Trophoblast cell (in vitro differentiated cells and primary cell): ENCODE results near the gene TMEM60.

Source experiments
- DNase-seq, 2 donors: peaks; one replicate each; pipeline ENCODE4 v3.0.0-alpha.2; 2016
- H2AFZ ChIP-seq: 2 replicates; pipeline ENCODE4 v1.6.1; 2013; ENCODE audit warnings: low read length, moderate library complexity, mild to moderate bottlenecking; ENCODE audit not compliant: insufficient read depth, poor library complexity
- H2AK5ac ChIP-seq: 2 replicates; pipeline ENCODE4 v1.6.1; 2013; ENCODE audit warnings: mild to moderate bottlenecking, low read length
- H2BK120ac ChIP-seq: 2 replicates; pipeline ENCODE4 v1.6.1; 2013; ENCODE audit warnings: low read length, mild to moderate bottlenecking, moderate library complexity; ENCODE audit not compliant: insufficient read depth, poor library complexity
- H2BK12ac ChIP-seq: 2 replicates; pipeline ENCODE4 v1.6.1; 2013; ENCODE audit warnings: mild to moderate bottlenecking, low read length, moderate library complexity
- H2BK5ac ChIP-seq: 2 replicates; pipeline ENCODE4 v1.6.1; 2013; ENCODE audit warnings: low read length, low read depth, moderate library complexity, mild to moderate bottlenecking; ENCODE audit not compliant: poor library complexity
- H3K14ac ChIP-seq: 2 replicates; pipeline ENCODE4 v1.6.1; 2013; ENCODE audit warnings: mild to moderate bottlenecking, low read length
- H3K18ac ChIP-seq: 2 replicates; pipeline ENCODE4 v1.6.1; 2013; ENCODE audit warnings: mild to moderate bottlenecking, low read length
- H3K23ac ChIP-seq: 2 replicates; pipeline ENCODE4 v1.6.1; 2013; ENCODE audit warnings: low read length
- H3K27ac ChIP-seq: 2 replicates; pipeline ENCODE4 v1.5.1; 2013; ENCODE audit warnings: low read depth, mild to moderate bottlenecking, inconsistent platforms, low read length, moderate library complexity
- H3K27me3 ChIP-seq: 2 replicates; pipeline ENCODE4 v1.6.1; 2013; ENCODE audit warnings: inconsistent platforms, mild to moderate bottlenecking, low read length, moderate library complexity; ENCODE audit not compliant: insufficient read depth
- H3K36me3 ChIP-seq, 2 experiments: 1 replicate in 1 of 2; 2 replicates in 1 of 2; pipeline ENCODE4 v1.6.1; 2013; ENCODE audit warnings: low read length in 2 of 2, mild to moderate bottlenecking in 2 of 2, moderate library complexity in 1 of 2; ENCODE audit not compliant: insufficient read depth in 2 of 2, control insufficient read depth in 1 of 2
- H3K4ac ChIP-seq: 2 replicates; pipeline ENCODE4 v1.6.1; 2013; ENCODE audit warnings: low read depth, mild to moderate bottlenecking, low read length, moderate library complexity
- H3K4me1 ChIP-seq, 2 experiments: 1 replicate in 1 of 2; 2 replicates in 1 of 2; pipeline ENCODE4 v1.6.1; 2013; ENCODE audit warnings: low read length in 2 of 2, mild to moderate bottlenecking in 2 of 2, moderate library complexity in 1 of 2; ENCODE audit not compliant: insufficient read depth in 2 of 2, control insufficient read depth in 1 of 2
- H3K4me2 ChIP-seq: 2 replicates; pipeline ENCODE4 v1.6.1; 2013; ENCODE audit warnings: inconsistent platforms, mild to moderate bottlenecking, low read length, moderate library complexity
- H3K4me3 ChIP-seq: 2 replicates; pipeline ENCODE4 v1.5.1; 2013; ENCODE audit warnings: mild to moderate bottlenecking, low read depth, low read length, inconsistent platforms
- H3K79me1 ChIP-seq: one replicate; pipeline ENCODE4 v1.6.1; 2013; ENCODE audit warnings: low read length
- H3K79me2 ChIP-seq: 2 replicates; pipeline ENCODE4 v1.6.1; 2013; ENCODE audit warnings: low read length, mild to moderate bottlenecking; ENCODE audit not compliant: control insufficient read depth, insufficient read depth, poor library complexity
- H3K9ac ChIP-seq: 2 replicates; pipeline ENCODE4 v1.6.1; 2013; ENCODE audit warnings: mild to moderate bottlenecking, low read length
- H3K9me3 ChIP-seq: 2 replicates; pipeline ENCODE4 v1.6.1; 2013; ENCODE audit warnings: low read depth, mild to moderate bottlenecking, control low read depth, inconsistent platforms, low read length; ENCODE audit not compliant: insufficient read depth
- H4K12ac ChIP-seq: 2 replicates; pipeline ENCODE4 v1.6.1; 2013; ENCODE audit warnings: low read depth, mild to moderate bottlenecking, low read length, moderate library complexity
- H4K8ac ChIP-seq: 2 replicates; pipeline ENCODE4 v1.6.1; 2013; ENCODE audit warnings: low read depth, mild to moderate bottlenecking, low read length, moderate library complexity
- H4K91ac ChIP-seq: one replicate; pipeline ENCODE4 v1.6.1; 2013; ENCODE audit warnings: low read depth, mild to moderate bottlenecking, low read length, moderate library complexity
- WGBS: extraction: QIAGEN DNeasy Blood & Tissue Kit; methylation state at CpG from one replicate; pipeline ENCODE4 v1.1.7; 2013; ENCODE audit warnings: missing lambda C conversion rate; ENCODE audit not compliant: insufficient read length, insufficient coverage; ENCODE audit errors: extremely low coverage; 5-methylcytosine and 5-hydroxymethylcytosine counted together

Gene TMEM60

GRCh38 chr7:77813180-77813579 is 14.9 kb upstream of the TMEM60 start:
- Histone ChIP-seq H2AK5ac (no peak overlapping the region), H2AFZ (no peak overlapping the region), H3K23ac (no peak overlapping the region), H3K4me2 (no peak overlapping the region), H4K91ac (no peak overlapping the region), H3K36me3 (peaks cover 0 to 2% of the 10 kb centered on the region in 2 experiments), H2BK12ac (no peak overlapping the region), H3K18ac (no peak overlapping the region), H3K79me2 (no peaks in the 10 kb centered on the region), H2BK5ac (no peak overlapping the region), H3K79me1 (peaks cover 5% of the 10 kb centered on the region), H3K4me1 (peaks cover 0 to 3% of the 10 kb centered on the region in 2 experiments), H2BK120ac (no peak overlapping the region), H3K27ac (no peak overlapping the region), H4K8ac (no peak overlapping the region), H3K14ac (no peak overlapping the region), H3K9ac (no peak overlapping the region), H3K4me3 (no peak overlapping the region), H3K27me3 (no peaks in the 10 kb centered on the region), H4K12ac (no peak overlapping the region), H3K4ac (no peak overlapping the region), H3K9me3 (no peaks in the 10 kb centered on the region)
- no CpG with 5 or more reads among the region's 2 CpGs for WGBS
- no peak for DNase-seq

- H3K18ac ChIP-seq = no peak overlapping the region
- peak in 1 of 2 donors; percentile 49 for DNase-seq
- H3K27me3 ChIP-seq = no peaks in the 10 kb centered on the region
- no peak overlapping the region for H3K4me3 ChIP-seq
- H2AFZ ChIP-seq = no peak overlapping the region
- H3K23ac ChIP-seq = no peak overlapping the region
- peaks cover 0 to 3% of the 10 kb centered on the region in 2 experiments for H3K4me1 ChIP-seq
- H3K79me1 ChIP-seq = peaks cover 5% of the 10 kb centered on the region
- no CpG with 5 or more reads among the region's 1 CpG for WGBS
- H3K36me3 ChIP-seq = peaks cover 0 to 2% of the 10 kb centered on the region in 2 experiments
- no peak overlapping the region for H2BK12ac ChIP-seq
- H2AK5ac ChIP-seq = no peak overlapping the region
- H4K12ac ChIP-seq = no peak overlapping the region
- H3K79me2 ChIP-seq = no peaks in the 10 kb centered on the region
- no peak overlapping the region for H2BK5ac ChIP-seq
- H4K91ac ChIP-seq = no peak overlapping the region
- no peak overlapping the region for H4K8ac ChIP-seq
- no peak overlapping the region for H3K27ac ChIP-seq
- H3K9me3 ChIP-seq = no peaks in the 10 kb centered on the region
- no peak overlapping the region for H3K4me2 ChIP-seq
- no peak overlapping the region for H2BK120ac ChIP-seq
- H3K9ac ChIP-seq = no peak overlapping the region
- no peak overlapping the region for H3K4ac ChIP-seq
- H3K14ac ChIP-seq = no peak overlapping the region
These were observed 14.1 kb upstream of the TMEM60 start for GRCh38 chr7:77812290-77812685.

- Histone ChIP-seq H3K23ac (no peak overlapping the region), H3K79me1 (peaks cover 5% of the 10 kb centered on the region), H4K8ac (no peak overlapping the region), H2BK12ac (no peak overlapping the region), H3K79me2 (no peaks in the 10 kb centered on the region), H2AK5ac (no peak overlapping the region), H3K27me3 (no peaks in the 10 kb centered on the region), H2AFZ (no peak overlapping the region), H3K9ac (no peak overlapping the region), H4K91ac (no peak overlapping the region), H3K4me2 (no peak overlapping the region), H2BK120ac (no peak overlapping the region), H3K14ac (no peak overlapping the region), H3K4ac (no peak overlapping the region), H3K4me1 (peaks cover 0 to 3% of the 10 kb centered on the region in 2 experiments), H4K12ac (no peak overlapping the region), H2BK5ac (no peak overlapping the region), H3K27ac (peak overlapping the region; percentile 47), H3K36me3 (peaks cover 0 to 2% of the 10 kb centered on the region in 2 experiments), H3K9me3 (no peaks in the 10 kb centered on the region), H3K4me3 (no peak overlapping the region), H3K18ac (no peak overlapping the region)
- peak; percentile 17 to 90 for DNase-seq
- WGBS = 100% methylated on average over 1 of the region's 2 CpGs
These were observed 13.5 kb upstream of the TMEM60 start for GRCh38 chr7:77811516-77812289.

DNA sequence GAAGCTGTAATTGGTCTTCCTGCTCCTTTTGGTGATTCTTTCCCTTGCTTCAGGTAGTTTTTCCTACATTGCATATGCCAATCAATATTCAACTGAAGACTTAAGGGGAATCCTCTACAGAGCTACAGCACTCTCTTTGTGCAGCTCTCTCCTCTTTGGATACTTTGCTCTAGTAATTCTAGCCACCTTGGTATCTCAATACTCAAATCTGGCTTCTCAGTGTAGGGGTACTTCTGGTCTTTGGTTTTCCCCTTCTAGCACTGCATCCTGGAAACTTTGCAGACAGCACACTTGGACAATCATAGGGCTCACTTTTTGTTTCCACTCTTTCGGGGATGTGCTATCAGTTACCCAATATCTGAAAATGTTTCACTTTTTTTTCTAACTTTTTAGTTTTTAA is 10.3 kb upstream of the TMEM60 start:
- no peak overlapping the region for H4K12ac ChIP-seq
- H3K79me1 ChIP-seq = peaks cover 5% of the 10 kb centered on the region
- H3K9ac ChIP-seq = no peak overlapping the region
- no CpG with 5 or more reads among the region's 1 CpG for WGBS
- no peak overlapping the region for H3K4me3 ChIP-seq
- no peak for DNase-seq
- no peaks in the 10 kb centered on the region for H3K79me2 ChIP-seq
- no peak overlapping the region for H3K14ac ChIP-seq
- H2AFZ ChIP-seq = no peak overlapping the region
- H3K27me3 ChIP-seq = no peaks in the 10 kb centered on the region
- no peak overlapping the region for H2BK120ac ChIP-seq
- no peaks in the 10 kb centered on the region for H3K9me3 ChIP-seq
- H4K8ac ChIP-seq = no peak overlapping the region
- H3K4me1 ChIP-seq = peaks cover 0 to 3% of the 10 kb centered on the region in 2 experiments
- H2AK5ac ChIP-seq = no peak overlapping the region
- no peak overlapping the region for H3K4me2 ChIP-seq
- H3K4ac ChIP-seq = no peak overlapping the region
- no peak overlapping the region for H3K18ac ChIP-seq
- no peak overlapping the region for H2BK5ac ChIP-seq
- no peak overlapping the region for H2BK12ac ChIP-seq
- peaks cover 0 to 2% of the 10 kb centered on the region in 2 experiments for H3K36me3 ChIP-seq
- no peak overlapping the region for H3K23ac ChIP-seq
- H3K27ac ChIP-seq = no peak overlapping the region
- no peak overlapping the region for H4K91ac ChIP-seq
